C4-2B (cell line): ENCODE measurements around the gene SYT15B.
"Not testable (repeated sequence)": the region's sequence is repeated elsewhere in the genome, so short reads cannot be mapped to it uniquely, and the experiment has no call there.

Experiments used
- CTCF ChIP-seq: fragments of 450-650 bp; conservative IDR thresholded peaks from 2 replicates; pipeline ENCODE4 v1.5.1; 2017; ENCODE audit warnings: mild to moderate bottlenecking
- ZFX ChIP-seq: fragments of 450-650 bp; IDR thresholded peaks from 2 replicates; pipeline ENCODE4 v1.6.1; 2017

DNA sequence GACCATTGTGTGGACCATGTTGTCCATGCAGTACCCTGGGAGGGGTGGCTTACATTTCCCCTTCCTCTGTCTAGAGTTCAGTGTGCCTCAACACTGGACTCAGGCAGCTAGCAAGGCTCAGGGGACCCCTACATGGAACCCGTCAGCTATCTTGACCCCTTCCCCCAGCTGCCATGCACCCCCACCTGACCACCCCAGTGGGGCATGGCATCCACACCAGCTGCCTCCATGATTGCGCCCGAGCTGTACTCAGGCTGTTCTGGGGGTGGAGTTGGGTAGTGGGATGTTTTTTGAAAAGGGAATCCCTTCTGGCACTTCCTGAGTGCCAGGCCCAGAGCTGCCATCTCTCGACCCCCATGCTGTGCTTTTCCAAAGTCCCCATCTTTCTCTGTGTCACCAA is 1.8 kb upstream of the SYT15B start:
- not testable (repeated sequence) for TF ChIP-seq CTCF, ZFX
